Endothelial cell (in vitro differentiated cells): ENCODE data around the gene KCNIP4. TPM values are rescaled to one million over a fixed set of nuclear protein-coding genes. Genes with fewer than 3 reads are reported as not detected.

Experiments
- DNase-seq: peaks from one replicate; pipeline ENCODE4 v3.0.0; 2021; ENCODE audit warnings: low spot score
- H3K27ac Mint-ChIP-seq: one replicate; pipeline ENCODE4 v1.8.0; 2021; ENCODE audit warnings: mixed read lengths, inconsistent platforms; ENCODE audit not compliant: unreplicated experiment
- H3K27me3 Mint-ChIP-seq: one replicate; pipeline ENCODE4 v1.8.0; 2021; ENCODE audit warnings: mild to moderate bottlenecking, moderate library complexity, mixed read lengths, inconsistent platforms; ENCODE audit not compliant: unreplicated experiment
- H3K36me3 Mint-ChIP-seq: one replicate; pipeline ENCODE4 v1.8.0; 2021; ENCODE audit warnings: mild to moderate bottlenecking, low read depth, mixed read lengths, inconsistent platforms; ENCODE audit not compliant: unreplicated experiment
- H3K4me1 Mint-ChIP-seq: one replicate; pipeline ENCODE4 v1.8.0; 2021; ENCODE audit warnings: mild to moderate bottlenecking, mixed read lengths, inconsistent platforms; ENCODE audit not compliant: unreplicated experiment
- H3K4me3 Mint-ChIP-seq: one replicate; pipeline ENCODE4 v1.8.0; 2021; ENCODE audit warnings: mild to moderate bottlenecking, mixed read lengths, inconsistent platforms; ENCODE audit not compliant: unreplicated experiment
- H3K9me3 Mint-ChIP-seq: one replicate; pipeline ENCODE4 v1.8.0; 2021; ENCODE audit warnings: mixed read lengths, inconsistent platforms; ENCODE audit not compliant: unreplicated experiment
- CTCF ChIP-seq: fragments of 200-600 bp; sonication (generic); IDR thresholded peaks from one replicate; pipeline ENCODE4 v1.5.0; 2021; ENCODE audit warnings: antibody characterized with exemption; ENCODE audit not compliant: unreplicated experiment
- total RNA-seq: library from RNA; stranded (reverse); fragmentation: NEBNext Ultra II Directional; extraction: Animal tissue kit (Norgen Biotek cat#: 25700); gene quantifications from one replicate; pipeline ENCODE4 v1.2.1, GENCODE V29; 2021; ENCODE audit not compliant: unreplicated experiment

KCNIP4 gene
- total RNA-seq, 1 donor from 2014 or later, result 0.31 TPM

GRCh38 chr4:21002286-21002685 is 946.3 kb downstream of the KCNIP4 start:
- TF ChIP-seq CTCF, result no peak
- no peak overlapping the region for H3K27ac Mint-ChIP-seq
- DNase-seq, result no peak
- H3K9me3 Mint-ChIP-seq, result no peaks in the 10 kb centered on the region
- H3K27me3 Mint-ChIP-seq, result peaks cover 1% of the 10 kb centered on the region
- no peaks in the 10 kb centered on the region for H3K36me3 Mint-ChIP-seq
- no peak overlapping the region for H3K4me3 Mint-ChIP-seq
- H3K4me1 Mint-ChIP-seq, result no peaks in the 10 kb centered on the region

- Mint-ChIP-seq H3K36me3 (no peaks in the 10 kb centered on the region), H3K4me1 (no peaks in the 10 kb centered on the region), H3K27me3 (peaks cover 1% of the 10 kb centered on the region), H3K9me3 (no peaks in the 10 kb centered on the region), H3K27ac (no peak overlapping the region), H3K4me3 (no peak overlapping the region)
- TF ChIP-seq CTCF, result no peak
- DNase-seq, result no peak
Observed at GRCh38 chr4:21001490-21001889, 947.1 kb downstream of the KCNIP4 start.

GRCh38 chr4:20997886-20998285 is 950.7 kb downstream of the KCNIP4 start:
- Mint-ChIP-seq H3K27me3 (peaks cover 3% of the 10 kb centered on the region), H3K36me3 (no peaks in the 10 kb centered on the region), H3K4me1 (no peaks in the 10 kb centered on the region), H3K27ac (no peak overlapping the region), H3K4me3 (no peak overlapping the region), H3K9me3 (no peaks in the 10 kb centered on the region)
- no peak for DNase-seq
- TF ChIP-seq CTCF, result no peak

GRCh38 chr4:20995610-20996009 is 953.0 kb downstream of the KCNIP4 start:
- Mint-ChIP-seq H3K4me1 (no peaks in the 10 kb centered on the region), H3K27ac (no peak overlapping the region), H3K9me3 (no peaks in the 10 kb centered on the region), H3K4me3 (no peak overlapping the region), H3K36me3 (no peaks in the 10 kb centered on the region), H3K27me3 (peaks cover 2% of the 10 kb centered on the region)
- TF ChIP-seq CTCF, result no peak
- DNase-seq, result no peak

GRCh38 chr4:20995015-20995414 is 953.6 kb downstream of the KCNIP4 start:
- Mint-ChIP-seq H3K27ac (no peak overlapping the region), H3K27me3 (peaks cover 2% of the 10 kb centered on the region), H3K36me3 (no peaks in the 10 kb centered on the region), H3K9me3 (no peaks in the 10 kb centered on the region), H3K4me1 (no peaks in the 10 kb centered on the region), H3K4me3 (no peak overlapping the region)
- DNase-seq, result no peak
- TF ChIP-seq CTCF, result no peak
